RPMI7951 (cell line): ENCODE data around the gene NES. TPM values are rescaled to one million over a fixed set of nuclear protein-coding genes. Genes with fewer than 3 reads are reported as not detected.

Experiments used
- DNase-seq: peaks from one replicate; pipeline ENCODE4 v3.0.0-alpha.2; 2012; ENCODE audit warnings: low read depth
- total RNA-seq: library from RNA; depleted of rRNA; stranded (reverse); fragments of >200 nt; shearing (Covaris generic); gene quantifications from 2 replicates; pipeline ENCODE4 v1.2.3, GENCODE V29; 2014

Gene NES
- total RNA-seq, 1 experiment from 2014 or later, result 24.2 TPM

- DNase-seq, result no peak
Measured at GRCh38 chr1:156682166-156682890, 5.1 kb upstream of the NES start.

GRCh38 chr1:156681196-156681960 lies 4.2 kb upstream of the NES start:
- DNase-seq, result no peak

GRCh38 chr1:156680056-156680455 lies 2.8 kb upstream of the NES start:
- no peak for DNase-seq

GRCh38 chr1:156677616-156678596 lies 699 bp upstream of the NES start:
- DNase-seq, result peak; percentile 77

GRCh38 chr1:156676114-156676819 lies 940 bp downstream of the NES start:
- no peak for DNase-seq

- peak; percentile 42 for DNase-seq
Measured at GRCh38 chr1:156675210-156676113, 1.7 kb downstream of the NES start.

- peak; percentile 60 for DNase-seq
Measured at GRCh38 chr1:156673387-156674121, 3.7 kb downstream of the NES start.

- DNase-seq, result no peak
Measured at GRCh38 chr1:156671804-156672203, 5.4 kb downstream of the NES start.

GRCh38 chr1:156670791-156671190 lies 6.4 kb downstream of the NES start:
- DNase-seq, result no peak

- DNase-seq, result no peak
Measured at GRCh38 chr1:156670359-156670758, 6.8 kb downstream of the NES start.

GRCh38 chr1:156669794-156670193 lies 7.4 kb downstream of the NES start:
- DNase-seq, result no peak

- DNase-seq, result no peak
Measured at GRCh38 chr1:156668801-156669637, 8.2 kb downstream of the NES start.

- DNase-seq, result no peak
Measured at GRCh38 chr1:156667968-156668709, 9.1 kb downstream of the NES start.

GRCh38 chr1:156667610-156667967 lies 9.6 kb downstream of the NES start:
- no peak for DNase-seq

- DNase-seq, result no peak
Measured at GRCh38 chr1:156666862-156667609, 10.2 kb downstream of the NES start.

- DNase-seq, result no peak
Measured at GRCh38 chr1:156665539-156665938, 11.7 kb downstream of the NES start.

- peak; percentile 71 for DNase-seq
Measured at GRCh38 chr1:156664767-156665411, 12.3 kb downstream of the NES start.
